D721Med (cell line): ENCODE measurements around the gene PARVA.

Experiments used
- DNase-seq: peaks from one replicate; pipeline ENCODE4 v3.0.0; 2011; ENCODE audit warnings: low spot score; ENCODE audit not compliant: insufficient read length
- FAIRE-seq: peaks from 2 replicates; lab custom pipeline; 2011; peaks lifted over from hg19 to GRCh38; lab: Jason Lieb, UNC
- TF ChIP-seq, protein P1 (sequence below): IDR thresholded peaks from 2 replicates; pipeline ENCODE4 v1.5.1; 2012; ENCODE audit warnings: mild to moderate bottlenecking, control low read depth; ENCODE audit not compliant: insufficient read depth; ENCODE audit errors: missing control alignments

Gene PARVA

DNA sequence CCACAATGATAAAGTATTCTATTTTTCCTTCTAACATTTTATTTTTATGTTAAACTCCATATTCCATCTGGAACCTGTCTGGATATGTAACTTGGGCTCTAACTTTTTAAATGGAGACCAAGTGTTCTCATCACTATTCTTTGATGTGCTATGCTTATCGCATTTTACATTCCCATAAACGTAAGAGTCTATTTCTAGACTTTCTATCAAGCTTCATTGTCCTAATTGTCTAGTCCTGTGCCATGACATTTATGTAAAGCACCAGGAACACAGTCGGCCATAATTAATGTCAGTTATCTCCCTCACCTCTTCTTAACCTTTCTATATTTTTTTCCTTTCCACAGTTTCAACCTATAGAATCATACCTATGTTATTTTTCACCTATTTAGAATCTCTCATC lies 183.0 kb downstream of the PARVA start:
- no peak for FAIRE-seq
- no peak for DNase-seq
- TF ChIP-seq, protein P1, sequence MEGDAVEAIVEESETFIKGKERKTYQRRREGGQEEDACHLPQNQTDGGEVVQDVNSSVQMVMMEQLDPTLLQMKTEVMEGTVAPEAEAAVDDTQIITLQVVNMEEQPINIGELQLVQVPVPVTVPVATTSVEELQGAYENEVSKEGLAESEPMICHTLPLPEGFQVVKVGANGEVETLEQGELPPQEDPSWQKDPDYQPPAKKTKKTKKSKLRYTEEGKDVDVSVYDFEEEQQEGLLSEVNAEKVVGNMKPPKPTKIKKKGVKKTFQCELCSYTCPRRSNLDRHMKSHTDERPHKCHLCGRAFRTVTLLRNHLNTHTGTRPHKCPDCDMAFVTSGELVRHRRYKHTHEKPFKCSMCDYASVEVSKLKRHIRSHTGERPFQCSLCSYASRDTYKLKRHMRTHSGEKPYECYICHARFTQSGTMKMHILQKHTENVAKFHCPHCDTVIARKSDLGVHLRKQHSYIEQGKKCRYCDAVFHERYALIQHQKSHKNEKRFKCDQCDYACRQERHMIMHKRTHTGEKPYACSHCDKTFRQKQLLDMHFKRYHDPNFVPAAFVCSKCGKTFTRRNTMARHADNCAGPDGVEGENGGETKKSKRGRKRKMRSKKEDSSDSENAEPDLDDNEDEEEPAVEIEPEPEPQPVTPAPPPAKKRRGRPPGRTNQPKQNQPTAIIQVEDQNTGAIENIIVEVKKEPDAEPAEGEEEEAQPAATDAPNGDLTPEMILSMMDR, result no peak

- TF ChIP-seq, protein P1, result no peak
- FAIRE-seq, result no peak
- no peak for DNase-seq
These were observed 183.5 kb downstream of the PARVA start for GRCh38 chr11:12560861-12561260.

DNA sequence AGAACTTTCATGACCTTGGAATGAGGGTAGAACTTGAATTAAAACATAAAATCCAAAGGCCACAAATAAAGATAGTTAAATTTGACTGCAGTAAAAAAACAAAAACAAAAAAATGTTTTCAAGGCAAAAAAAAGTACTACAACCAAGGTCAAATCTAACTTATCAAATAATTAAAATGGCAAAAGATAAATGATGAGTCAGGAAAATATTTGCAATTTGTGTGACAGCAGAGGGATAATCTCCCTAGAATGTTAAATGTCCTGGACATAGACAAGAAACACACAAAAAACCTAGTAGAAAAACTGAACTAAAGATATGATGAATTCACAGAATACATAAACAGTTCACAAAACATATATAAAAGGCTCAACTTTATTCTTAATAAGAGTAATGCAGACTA lies 186.6 kb downstream of the PARVA start:
- DNase-seq, result no peak
- no peak for FAIRE-seq
- TF ChIP-seq, protein P1, result no peak

DNA sequence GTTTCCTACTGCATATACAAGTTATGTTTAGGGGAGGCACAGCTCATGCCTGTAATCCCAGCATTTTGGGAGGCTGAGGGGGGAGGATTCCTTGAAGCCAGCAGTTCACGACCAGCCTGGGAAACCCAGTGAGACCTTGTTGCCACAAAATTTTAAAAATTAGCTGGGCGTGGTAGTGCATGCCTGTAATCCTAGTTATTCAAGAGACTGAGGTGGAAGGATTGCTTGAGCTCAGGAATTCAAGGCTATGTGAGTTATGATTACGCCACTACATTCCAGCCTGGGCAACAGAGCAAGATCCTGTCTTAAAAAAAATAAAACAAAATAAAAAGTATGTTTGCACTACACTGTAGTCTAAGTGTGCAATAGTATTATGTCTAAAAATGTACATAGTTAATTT lies 188.0 kb downstream of the PARVA start:
- DNase-seq (no peak), FAIRE-seq (no peak)
- TF ChIP-seq, protein P1, result no peak

DNA sequence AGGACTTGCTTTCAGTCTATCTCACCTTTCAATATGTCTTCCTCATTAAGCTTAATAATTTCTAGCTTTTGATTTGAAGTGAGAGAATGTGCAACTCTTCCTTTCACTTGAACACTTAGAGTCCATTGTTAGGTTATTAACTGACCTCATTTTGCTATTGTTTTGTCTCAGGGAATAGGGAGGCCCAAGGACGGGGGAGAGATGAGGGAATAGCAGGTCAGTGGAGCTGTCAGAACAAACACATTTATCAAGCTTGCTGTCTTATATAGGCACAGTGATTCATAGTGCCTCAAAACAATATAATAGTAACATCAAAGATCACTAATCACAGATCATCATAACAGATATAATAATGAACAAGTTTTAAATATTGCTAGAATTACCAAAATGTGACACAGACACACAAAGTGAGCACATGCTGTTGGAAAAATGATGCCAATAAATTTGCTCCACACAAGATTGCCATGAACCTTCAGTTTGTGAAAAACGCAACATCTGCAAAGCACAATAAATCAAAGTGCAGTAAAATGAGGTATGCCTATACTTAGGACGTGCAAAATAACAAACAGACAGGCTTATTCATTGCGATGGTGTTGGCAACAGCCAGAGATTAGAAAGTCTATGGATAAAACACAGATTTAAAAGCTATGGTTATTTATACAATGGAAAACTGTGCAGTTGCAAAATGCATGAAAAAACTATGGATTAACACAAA lies 190.5 kb downstream of the PARVA start:
- no peak for DNase-seq

GRCh38 chr11:12569499-12570425 lies 192.4 kb downstream of the PARVA start:
- TF ChIP-seq, protein P1, result no peak
- FAIRE-seq, result no peak
- no peak for DNase-seq

More for the DNA sequence above, 190.5 kb downstream of the PARVA start:
- FAIRE-seq, result no peak
- TF ChIP-seq, protein P1, result no peak
